Esophagus squamous epithelium (tissue), 5 donors: ENCODE measurements around the gene HNRNPAB. TPM values are rescaled to one million over a fixed set of nuclear protein-coding genes. Genes with fewer than 3 reads are reported as not detected.

Source experiments
- DNase-seq: peaks from one replicate; lab custom pipeline; 2025; lab: John Stamatoyannopoulos, UW
- H3K27ac ChIP-seq, 4 donors: fragments of 200-600 bp; sonication (generic); one replicate each; pipeline ENCODE4 v1.5.1; 2016 to 2019; ENCODE audit warnings: mild to moderate bottlenecking in 1 of 4
- H3K27me3 ChIP-seq, 4 donors: fragments of 200-600 bp; sonication (generic); 1 replicate in 3 of 4; 2 replicates in 1 of 4; pipeline versions ENCODE4 v1.5.1 to v1.6.0; 2017 to 2021; ENCODE audit warnings: antibody characterized with exemption in 1 of 4
- H3K36me3 ChIP-seq, 3 donors: fragments of 200-600 bp; sonication (generic); one replicate each; pipeline ENCODE4 v1.5.1; 2016 to 2019
- H3K4me1 ChIP-seq, 3 donors: fragments of 200-600 bp; sonication (generic); one replicate each; pipeline ENCODE4 v1.5.1; 2017 to 2019
- H3K4me3 ChIP-seq, 4 donors: fragments of 200-600 bp; sonication (generic); 1 replicate in 3 of 4; 2 replicates in 1 of 4; pipeline ENCODE4 v1.5.1; 2016 to 2019; ENCODE audit warnings: mild to moderate bottlenecking in 2 of 4, moderate library complexity in 1 of 4
- H3K9me3 ChIP-seq, 3 donors: fragments of 200-600 bp; sonication (generic); one replicate each; pipeline ENCODE4 v1.5.1; 2016 to 2019
- CTCF ChIP-seq, 6 experiments: fragments of 450-650 bp in 4 of 6; fragments of 200-600 bp in 2 of 6; sonication (generic) in 2 of 6; IDR thresholded peaks; one replicate each; pipeline ENCODE4 v1.5.1; 2016 to 2019; ENCODE audit warnings: antibody characterized with exemption in 6 of 6, mild to moderate bottlenecking in 4 of 6, moderate library complexity in 4 of 6
- POLR2A ChIP-seq, 4 donors: fragments of 450-650 bp; IDR thresholded peaks; one replicate each; pipeline ENCODE4 v1.6.1; 2017; ENCODE audit warnings: antibody characterized with exemption in 4 of 4, mild to moderate bottlenecking in 4 of 4, moderate library complexity in 3 of 4
- WGBS, 2 donors: methylation state at CpG; one replicate each; pipeline ENCODE4 v1.1.5; 2018; 5-methylcytosine and 5-hydroxymethylcytosine counted together
- intact Hi-C: fragments of 100-400 bp; cut with DNase I; formaldehyde crosslinking; loops from one replicate; pipeline ENCODE4 v1.15.0; 2022
- total RNA-seq, 4 donors: library from RNA; depleted of rRNA; stranded (reverse); fragments of >200 nt; gene quantifications; one replicate each; pipeline ENCODE4 v1.1.0, GENCODE V29; 2016
- donor health status: DM: yes; HTN: yes; CAD: no.

HNRNPAB gene
- total RNA-seq, 4 donors from 2014 or later = 123 to 150 (median 135) TPM

GRCh38 chr5:178222292-178222691 lies 18.0 kb downstream of the HNRNPAB start:
- intact Hi-C loops = no loop called here
- Histone ChIP-seq H3K27ac (no peak overlapping the region), H3K9me3 (no peaks in the 10 kb centered on the region), H3K27me3 (no peaks in the 10 kb centered on the region), H3K4me3 (no peak overlapping the region), H3K36me3 (peaks cover 4 to 99% (median 6%) of the 10 kb centered on the region in 3 donors), H3K4me1 (no peaks in the 10 kb centered on the region)
- TF ChIP-seq CTCF (IDR thresholded peaks at IDR 0.05) = no peak
- no peak for TF ChIP-seq POLR2A (IDR thresholded peaks at IDR 0.05)
- WGBS, 2 donors = 89% methylated on average over 11 of the region's 15 CpGs; no CpG with 5 or more reads in 1 of the 2 donors
- DNase-seq = no peak

GRCh38 chr5:178223196-178223773 lies 19.0 kb downstream of the HNRNPAB start:
- Histone ChIP-seq H3K36me3 (peaks cover 6 to 99% (median 7%) of the 10 kb centered on the region in 3 donors), H3K4me3 (no peak overlapping the region), H3K27ac (no peak overlapping the region), H3K9me3 (no peaks in the 10 kb centered on the region), H3K27me3 (no peaks in the 10 kb centered on the region), H3K4me1 (peaks cover 0 to 5% (median 2%) of the 10 kb centered on the region in 3 donors)
- 77 to 99% methylated on average over 5 of the region's 5 CpGs for WGBS, 2 donors
- intact Hi-C loops = no loop called here
- no peak for DNase-seq
- TF ChIP-seq POLR2A (IDR thresholded peaks at IDR 0.05) (no peak), CTCF (IDR thresholded peaks at IDR 0.05) (no peak)

- Histone ChIP-seq H3K27me3 (no peaks in the 10 kb centered on the region), H3K27ac (no peak overlapping the region), H3K4me1 (peaks cover 0 to 11% (median 6%) of the 10 kb centered on the region in 3 donors), H3K36me3 (peaks cover 5 to 100% (median 13%) of the 10 kb centered on the region in 3 donors), H3K9me3 (no peaks in the 10 kb centered on the region), H3K4me3 (no peak overlapping the region)
- no peak for TF ChIP-seq CTCF (IDR thresholded peaks at IDR 0.05)
- TF ChIP-seq POLR2A (IDR thresholded peaks at IDR 0.05) = no peak
- intact Hi-C loops = no loop called here
- WGBS, 2 donors = 63 to 82% methylated on average over 1 to 6 of the region's 13 CpGs
- DNase-seq = no peak
These were observed 19.5 kb downstream of the HNRNPAB start for GRCh38 chr5:178223828-178224335.

GRCh38 chr5:178224403-178224802 lies 20.1 kb downstream of the HNRNPAB start:
- no peak overlapping the region for H3K27ac ChIP-seq
- TF ChIP-seq CTCF (IDR thresholded peaks at IDR 0.05) = no peak
- TF ChIP-seq POLR2A (IDR thresholded peaks at IDR 0.05) = no peak
- 90 to 94% methylated on average over 4 to 15 of the region's 17 CpGs for WGBS, 2 donors
- no peaks in the 10 kb centered on the region for H3K27me3 ChIP-seq
- intact Hi-C loops = no loop called here
- peaks cover 0 to 16% (median 6%) of the 10 kb centered on the region in 3 donors for H3K4me1 ChIP-seq
- DNase-seq = no peak
- H3K9me3 ChIP-seq = no peaks in the 10 kb centered on the region
- peaks cover 5 to 100% (median 13%) of the 10 kb centered on the region in 3 donors for H3K36me3 ChIP-seq
- no peak overlapping the region for H3K4me3 ChIP-seq

- WGBS, 2 donors = 90 to 100% methylated on average over 2 to 3 of the region's 6 CpGs
- Histone ChIP-seq H3K4me1 (peaks cover 0 to 24% (median 13%) of the 10 kb centered on the region in 3 donors), H3K27ac (no peak overlapping the region), H3K36me3 (peaks cover 5 to 100% (median 13%) of the 10 kb centered on the region in 3 donors), H3K27me3 (no peaks in the 10 kb centered on the region), H3K9me3 (no peaks in the 10 kb centered on the region), H3K4me3 (no peak overlapping the region)
- TF ChIP-seq POLR2A (IDR thresholded peaks at IDR 0.05) (no peak), CTCF (IDR thresholded peaks at IDR 0.05) (no peak)
- no peak for DNase-seq
- intact Hi-C loops = no loop called here
These were observed 20.8 kb downstream of the HNRNPAB start for GRCh38 chr5:178225174-178225573.
